H1 (cell line): Measurements from ENCODE around the gene DPP10.

Source experiments
- EP300 ChIP-seq, 2 experiments: IDR thresholded peaks; 1 replicate in 1 of 2; 2 replicates in 1 of 2; pipeline ENCODE4 v1.6.1; 2011 to 2012; ENCODE audit warnings: low read depth in 2 of 2, low read length in 2 of 2, mild to moderate bottlenecking in 2 of 2, borderline replicate concordance in 1 of 2, inconsistent platforms in 1 of 2, moderate library complexity in 1 of 2
- EZH2 ChIP-seq: fragments of 200-600 bp; sonication (generic); IDR thresholded peaks from 2 replicates; pipeline ENCODE4 v1.7.1; 2012; ENCODE audit warnings: low read depth, mild to moderate bottlenecking, moderate library complexity, low read length, inconsistent platforms; ENCODE audit not compliant: severe bottlenecking
- POLR2A ChIP-seq, 2 experiments: IDR thresholded peaks; 1 replicate in 1 of 2; 2 replicates in 1 of 2; pipeline ENCODE4 v1.6.1; 2011; ENCODE audit warnings: low read depth in 2 of 2, low read length in 2 of 2, mild to moderate bottlenecking in 2 of 2; ENCODE audit errors: control extremely low read depth in 1 of 2

- TF ChIP-seq EP300 (IDR thresholded peaks at IDR 0.05; ENCODE audit: borderline replicate concordance in 1 of 2, low read depth in 2 of 2, low read length in 2 of 2) (no peak), EZH2 (no peak), POLR2A (IDR thresholded peaks at IDR 0.05; ENCODE audit: control extremely low read depth in 1 of 2, low read depth in 2 of 2, low read length in 2 of 2) (no peak)
Observed at GRCh38 chr2:114784890-114785583, 342.6 kb downstream of the DPP10 start.
